Ishikawa (cell line): ENCODE results near the gene EFEMP2.

Experiments used
- CEBPB ChIP-seq: IDR thresholded peaks from 2 replicates; pipeline ENCODE4 v1.6.1; 2012
- CREB1 ChIP-seq: IDR thresholded peaks from 2 replicates; pipeline ENCODE4 v1.6.1; 2012; ENCODE audit warnings: low read depth
- EGR1 ChIP-seq: IDR thresholded peaks from 2 replicates; pipeline ENCODE4 v1.6.1; 2012
- EP300 ChIP-seq: IDR thresholded peaks from 2 replicates; pipeline ENCODE4 v1.6.1; 2012; ENCODE audit warnings: borderline replicate concordance
- FOXM1 ChIP-seq: IDR thresholded peaks from 2 replicates; pipeline ENCODE4 v1.6.1; 2012; ENCODE audit warnings: low read depth, borderline replicate concordance
- MAX ChIP-seq: IDR thresholded peaks from 2 replicates; pipeline ENCODE4 v1.6.1; 2012
- NFIC ChIP-seq: IDR thresholded peaks from 2 replicates; pipeline ENCODE4 v1.6.1; 2012
- RAD21 ChIP-seq: IDR thresholded peaks from 2 replicates; pipeline ENCODE4 v1.6.1; 2012; ENCODE audit warnings: low read depth
- REST ChIP-seq: IDR thresholded peaks from 2 replicates; pipeline ENCODE4 v1.6.1; 2012; ENCODE audit warnings: low read depth, mild to moderate bottlenecking
- TAF1 ChIP-seq: IDR thresholded peaks from 2 replicates; pipeline ENCODE4 v1.6.1; 2012; ENCODE audit warnings: low read depth, mild to moderate bottlenecking
- TCF12 ChIP-seq: IDR thresholded peaks from 2 replicates; pipeline ENCODE4 v1.6.1; 2012; ENCODE audit warnings: low read depth
- TEAD4 ChIP-seq: IDR thresholded peaks from 2 replicates; pipeline ENCODE4 v1.6.1; 2012
- YY1 ChIP-seq: IDR thresholded peaks from 2 replicates; pipeline ENCODE4 v1.6.1; 2012; ENCODE audit warnings: low read depth
- ZBTB7A ChIP-seq: IDR thresholded peaks from 2 replicates; pipeline ENCODE4 v1.6.1; 2012; ENCODE audit warnings: low read depth
- TF ChIP-seq, protein P1 (sequence below): IDR thresholded peaks from 2 replicates; pipeline ENCODE4 v1.6.1; 2012

Gene EFEMP2

DNA sequence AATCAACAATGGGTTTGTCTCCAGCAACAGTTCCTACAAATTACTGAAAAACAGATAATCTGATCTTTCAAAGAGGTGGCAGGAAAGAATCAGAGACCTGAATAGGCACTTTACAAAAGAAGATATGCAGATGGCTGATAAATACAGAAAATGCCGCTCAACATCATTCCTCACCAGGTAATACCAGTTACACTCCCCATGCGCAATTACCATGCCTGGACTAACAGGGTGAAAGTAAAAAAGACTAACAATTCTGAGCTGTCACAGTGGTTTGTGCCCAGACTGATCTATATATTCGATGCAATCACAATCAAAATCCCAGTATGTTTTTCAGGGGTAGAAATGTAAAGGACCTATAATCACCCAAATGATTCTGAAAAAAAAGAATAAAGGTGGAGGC lies 28.8 kb downstream of the EFEMP2 start:
- no peak for TF ChIP-seq TAF1
- TF ChIP-seq TEAD4, result no peak
- TF ChIP-seq RAD21, result no peak
- TF ChIP-seq EGR1, result no peak
- no peak for TF ChIP-seq NFIC

DNA sequence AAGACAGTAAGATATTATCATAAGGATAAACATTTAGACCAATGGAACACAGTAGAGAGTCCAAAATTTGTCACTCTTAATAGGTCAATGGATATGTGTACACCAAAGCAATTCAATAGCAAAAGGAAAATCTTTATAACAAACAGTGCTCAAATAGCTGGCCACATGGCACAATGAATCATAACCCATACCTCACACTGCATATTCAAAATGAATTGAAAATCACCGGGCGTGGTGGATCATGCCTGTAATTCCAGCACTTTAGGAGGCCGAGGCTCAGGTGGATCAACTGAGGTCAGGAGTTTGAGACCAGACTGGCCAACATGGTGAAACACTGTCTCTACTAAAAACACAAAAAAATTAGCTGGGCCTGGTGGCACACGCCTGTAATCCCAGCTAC lies 30.5 kb downstream of the EFEMP2 start:
- TF ChIP-seq TAF1 (no peak), FOXM1 (no peak), RAD21 (no peak)

- TF ChIP-seq, protein P1, sequence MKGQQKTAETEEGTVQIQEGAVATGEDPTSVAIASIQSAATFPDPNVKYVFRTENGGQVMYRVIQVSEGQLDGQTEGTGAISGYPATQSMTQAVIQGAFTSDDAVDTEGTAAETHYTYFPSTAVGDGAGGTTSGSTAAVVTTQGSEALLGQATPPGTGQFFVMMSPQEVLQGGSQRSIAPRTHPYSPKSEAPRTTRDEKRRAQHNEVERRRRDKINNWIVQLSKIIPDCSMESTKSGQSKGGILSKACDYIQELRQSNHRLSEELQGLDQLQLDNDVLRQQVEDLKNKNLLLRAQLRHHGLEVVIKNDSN, result no peak
- TF ChIP-seq FOXM1 (no peak), TEAD4 (no peak), NFIC (no peak), EP300 (no peak), CEBPB (no peak), YY1 (no peak)
Measured at GRCh38 chr11:65834202-65834601, 38.4 kb downstream of the EFEMP2 start.

- TF ChIP-seq EGR1 (0 out of 2 replicates have a peak, but pooled peaks have one; percentile 25), MAX (peak; percentile 48; the same call in 1 of the 2 replicates), TEAD4 (no peak), CREB1 (peak; percentile 32; the same call in 1 of the 2 replicates)
Measured at GRCh38 chr11:65833297-65834030, 39.1 kb downstream of the EFEMP2 start, which contains the start of gene SNX32. SNX32 (plus strand) TSS chr11:65833963; CDS start chr11:65834066, 103 bp downstream.

DNA sequence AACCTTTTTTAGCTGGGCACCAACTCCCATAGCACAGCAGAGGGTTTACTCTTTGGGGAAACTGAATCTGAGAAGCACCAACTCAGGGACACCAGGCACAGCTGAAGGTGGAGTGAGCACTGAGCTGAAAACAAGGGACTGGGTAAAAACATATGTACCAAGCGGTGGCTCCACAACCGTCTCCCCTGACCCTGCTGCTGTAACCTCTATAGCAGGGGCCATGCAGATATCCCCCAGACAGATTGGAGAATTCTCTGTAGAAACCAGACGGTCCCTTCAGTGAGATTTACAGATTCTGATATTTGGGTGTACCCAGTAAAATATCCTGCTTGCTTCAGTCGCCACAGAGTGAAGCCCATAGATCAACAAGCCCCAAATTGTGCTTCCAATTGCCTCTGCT lies 43.1 kb downstream of the EFEMP2 start:
- no peak for TF ChIP-seq CEBPB
- TF ChIP-seq ZBTB7A, result no peak
- no peak for TF ChIP-seq EGR1
- TF ChIP-seq TEAD4, result no peak
- TF ChIP-seq MAX, result no peak

- TF ChIP-seq, protein P1, result no peak
- TF ChIP-seq EP300, result no peak
- TF ChIP-seq FOXM1, result no peak
- TF ChIP-seq TAF1, result no peak
Measured at GRCh38 chr11:65826984-65827735, 45.4 kb downstream of the EFEMP2 start.

DNA sequence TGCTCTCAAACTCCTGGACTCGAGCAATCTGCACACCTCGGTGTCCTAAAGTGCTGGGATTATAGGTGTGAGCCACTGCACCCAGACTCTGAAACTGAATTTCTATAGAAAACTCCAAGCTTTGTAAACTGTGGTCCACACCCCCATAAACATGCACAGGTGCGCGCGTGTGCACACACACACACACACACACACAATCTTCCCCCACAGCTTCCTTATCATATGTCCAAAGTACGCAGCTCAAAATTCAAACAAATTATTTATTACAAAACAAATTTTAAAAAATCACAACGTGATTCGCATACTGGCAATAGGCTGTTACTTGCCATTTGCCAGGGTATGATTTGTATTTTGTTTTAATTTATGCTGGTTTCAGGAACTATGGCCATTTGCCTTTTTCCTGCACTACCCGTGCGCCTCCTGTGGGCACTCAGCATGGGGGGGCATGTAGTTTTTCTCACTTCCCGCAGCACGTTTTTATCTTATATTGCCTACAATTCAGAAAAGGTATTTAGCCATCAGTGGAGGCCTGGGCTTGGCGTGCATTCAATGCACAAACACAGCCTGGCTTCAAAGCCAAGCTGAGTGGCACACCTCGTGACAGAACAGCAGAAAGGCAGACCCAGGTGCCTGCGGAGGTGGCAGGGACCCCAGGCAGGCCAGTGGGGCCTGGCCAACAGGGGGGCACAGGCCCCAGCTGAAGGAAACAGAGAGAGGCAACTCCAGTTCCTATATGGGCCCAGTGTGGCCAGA lies 49.6 kb downstream of the EFEMP2 start:
- no peak for TF ChIP-seq NFIC
- TF ChIP-seq CREB1, result no peak
- TF ChIP-seq, protein P1, result no peak
- no peak for TF ChIP-seq TCF12
- TF ChIP-seq MAX, result no peak
- TF ChIP-seq EGR1, result no peak
- no peak for TF ChIP-seq TAF1

GRCh38 chr11:65821107-65821506 lies 51.5 kb downstream of the EFEMP2 start:
- TF ChIP-seq TEAD4 (no peak), TAF1 (no peak), RAD21 (no peak), NFIC (no peak), REST (no peak)
